Neuronal stem cell (in vitro differentiated cells): ENCODE results near the gene NOXO1.

Experiments
- DNase-seq: peaks from one replicate; pipeline ENCODE4 v3.0.0-alpha.2; 2013; ENCODE audit warnings: low spot score
- H2AFZ ChIP-seq: one replicate; pipeline ENCODE4 v1.6.1; 2013; ENCODE audit warnings: mild to moderate bottlenecking, low read length, inconsistent platforms
- H2AK5ac ChIP-seq: 2 replicates; pipeline ENCODE4 v1.6.1; 2013; ENCODE audit warnings: low read depth, mild to moderate bottlenecking, inconsistent platforms, low read length, moderate library complexity, mixed read lengths
- H2BK120ac ChIP-seq: 2 replicates; pipeline ENCODE4 v1.6.1; 2013; ENCODE audit warnings: low read depth, mild to moderate bottlenecking, inconsistent platforms, low read length, moderate library complexity, mixed read lengths
- H2BK12ac ChIP-seq: one replicate; pipeline ENCODE4 v1.6.1; 2013; ENCODE audit warnings: low read length, inconsistent platforms
- H2BK15ac ChIP-seq: 2 replicates; pipeline ENCODE4 v1.6.1; 2013; ENCODE audit warnings: mild to moderate bottlenecking, low read length, inconsistent platforms, mixed read lengths
- H2BK5ac ChIP-seq: one replicate; pipeline ENCODE4 v1.6.1; 2013; ENCODE audit warnings: inconsistent platforms, mild to moderate bottlenecking, low read length, moderate library complexity
- H3K14ac ChIP-seq: one replicate; pipeline ENCODE4 v1.6.1; 2013; ENCODE audit warnings: low read length, inconsistent platforms
- H3K18ac ChIP-seq: 2 replicates; pipeline ENCODE4 v1.6.1; 2013; ENCODE audit warnings: low read length, inconsistent platforms
- H3K23ac ChIP-seq: 2 replicates; pipeline ENCODE4 v1.6.1; 2013; ENCODE audit warnings: low read depth, mild to moderate bottlenecking, mixed read lengths, low read length, inconsistent platforms; ENCODE audit not compliant: poor library complexity
- H3K27ac ChIP-seq: replicated peaks from 3 replicates; pipeline ENCODE4 v1.5.1; 2013; ENCODE audit warnings: low read length, inconsistent platforms
- H3K27me3 ChIP-seq, 3 experiments: 2 replicates each; pipeline ENCODE4 v1.6.1; 2013; ENCODE audit warnings: low read length in 3 of 3, mild to moderate bottlenecking in 2 of 3, inconsistent platforms in 1 of 3, low read depth in 1 of 3, mixed read lengths in 1 of 3, moderate library complexity in 1 of 3; ENCODE audit not compliant: control insufficient read depth in 3 of 3, insufficient read depth in 3 of 3
- H3K36me3 ChIP-seq, 2 donors: replicated peaks in 1 of 2; 2 replicates each; pipeline ENCODE4 v1.6.1; 2013; ENCODE audit warnings: low read length in 2 of 2; ENCODE audit not compliant: control insufficient read depth in 2 of 2, insufficient read depth in 2 of 2
- H3K4ac ChIP-seq: 2 replicates; pipeline ENCODE4 v1.6.1; 2013; ENCODE audit warnings: inconsistent platforms, mild to moderate bottlenecking, low read length, moderate library complexity
- H3K4me1 ChIP-seq, 2 donors: 1 replicate in 1 of 2; 2 replicates in 1 of 2; pipeline ENCODE4 v1.6.1; 2013; ENCODE audit warnings: low read length in 2 of 2, low read depth in 1 of 2; ENCODE audit not compliant: control insufficient read depth in 2 of 2, insufficient read depth in 1 of 2
- H3K4me2 ChIP-seq: one replicate; pipeline ENCODE4 v1.6.1; 2013; ENCODE audit warnings: mild to moderate bottlenecking, low read length, inconsistent platforms; ENCODE audit not compliant: insufficient read depth, poor library complexity, severe bottlenecking
- H3K4me3 ChIP-seq, 2 donors: 2 replicates each; pipeline ENCODE4 v1.5.1; 2013; ENCODE audit warnings: low read length in 2 of 2, mild to moderate bottlenecking in 2 of 2, inconsistent platforms in 1 of 2, moderate library complexity in 1 of 2
- H3K79me1 ChIP-seq: one replicate; pipeline ENCODE4 v1.6.1; 2013; ENCODE audit warnings: low read depth, mild to moderate bottlenecking, inconsistent platforms, low read length, moderate library complexity
- H3K9ac ChIP-seq: one replicate; pipeline ENCODE4 v1.6.1; 2013; ENCODE audit warnings: mild to moderate bottlenecking, low read depth, low read length, inconsistent platforms; ENCODE audit not compliant: poor library complexity
- H3K9me3 ChIP-seq, 2 donors: replicated peaks in 1 of 2; 2 replicates each; pipeline versions ENCODE3 to v1.6.1; 2013; ENCODE audit warnings: low read length in 2 of 2, mild to moderate bottlenecking in 2 of 2, inconsistent platforms in 1 of 2, low read depth in 1 of 2, mixed read lengths in 1 of 2, moderate library complexity in 1 of 2; ENCODE audit not compliant: control insufficient read depth in 2 of 2, insufficient read depth in 1 of 2
- H4K8ac ChIP-seq: one replicate; pipeline ENCODE4 v1.6.1; 2013; ENCODE audit warnings: low read depth, mild to moderate bottlenecking, inconsistent platforms, low read length, moderate library complexity
- H4K91ac ChIP-seq: one replicate; pipeline ENCODE4 v1.6.1; 2013; ENCODE audit warnings: low read length, low read depth, mild to moderate bottlenecking, inconsistent platforms; ENCODE audit not compliant: poor library complexity
- WGBS, 2 donors: extraction: QIAGEN DNeasy Blood & Tissue Kit; methylation state at CpG; one replicate each; pipeline ENCODE4 v1.1.7; 2013; ENCODE audit warnings: missing lambda C conversion rate in 2 of 2, mixed read lengths in 1 of 2; ENCODE audit not compliant: insufficient read length in 2 of 2, insufficient replicate concordance in 1 of 2; ENCODE audit errors: extremely low coverage in 2 of 2; 5-methylcytosine and 5-hydroxymethylcytosine counted together

The NOXO1 gene

DNA sequence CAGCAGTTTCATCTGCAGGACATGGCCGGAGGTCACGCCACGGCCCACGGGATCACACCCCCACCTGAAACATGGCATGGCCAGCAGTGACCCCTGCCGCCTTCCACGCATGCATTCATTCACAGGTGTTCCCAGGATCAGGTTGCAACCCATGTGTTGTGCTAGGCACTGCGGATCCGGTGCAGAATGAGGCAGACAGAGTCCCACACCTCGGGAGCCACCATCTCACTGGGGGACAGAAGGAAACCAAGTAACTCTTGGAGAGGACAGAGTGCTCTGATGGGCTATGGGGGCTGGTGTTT lies 33.9 kb downstream of the NOXO1 start:
- Histone ChIP-seq H3K9ac (no peak overlapping the region), H3K4me1 (peaks cover under 1 to 5% of the 10 kb centered on the region in 2 donors), H3K14ac (no peak overlapping the region), H3K4me2 (no peak overlapping the region), H3K18ac (peak overlapping the region; percentile 57), H3K36me3 (no peaks in the 10 kb centered on the region), H2AFZ (no peak overlapping the region), H2BK5ac (no peak overlapping the region), H4K91ac (no peak overlapping the region), H3K4me3 (no peak overlapping the region), H2BK120ac (no peak overlapping the region), H4K8ac (no peak overlapping the region), H2BK12ac (no peak overlapping the region), H3K23ac (peak overlapping the region; percentile 80), H2BK15ac (no peak overlapping the region), H3K4ac (no peak overlapping the region), H3K27me3 (peaks cover 0 to 7% (median 0%) of the 10 kb centered on the region in 3 experiments), H2AK5ac (peak overlapping the region; percentile 46), H3K79me1 (no peaks in the 10 kb centered on the region), H3K27ac (no peak overlapping the region), H3K9me3 (no peaks in the 10 kb centered on the region)
- no CpG with 5 or more reads among the region's 9 CpGs for WGBS, 2 donors
- no peak for DNase-seq

DNA sequence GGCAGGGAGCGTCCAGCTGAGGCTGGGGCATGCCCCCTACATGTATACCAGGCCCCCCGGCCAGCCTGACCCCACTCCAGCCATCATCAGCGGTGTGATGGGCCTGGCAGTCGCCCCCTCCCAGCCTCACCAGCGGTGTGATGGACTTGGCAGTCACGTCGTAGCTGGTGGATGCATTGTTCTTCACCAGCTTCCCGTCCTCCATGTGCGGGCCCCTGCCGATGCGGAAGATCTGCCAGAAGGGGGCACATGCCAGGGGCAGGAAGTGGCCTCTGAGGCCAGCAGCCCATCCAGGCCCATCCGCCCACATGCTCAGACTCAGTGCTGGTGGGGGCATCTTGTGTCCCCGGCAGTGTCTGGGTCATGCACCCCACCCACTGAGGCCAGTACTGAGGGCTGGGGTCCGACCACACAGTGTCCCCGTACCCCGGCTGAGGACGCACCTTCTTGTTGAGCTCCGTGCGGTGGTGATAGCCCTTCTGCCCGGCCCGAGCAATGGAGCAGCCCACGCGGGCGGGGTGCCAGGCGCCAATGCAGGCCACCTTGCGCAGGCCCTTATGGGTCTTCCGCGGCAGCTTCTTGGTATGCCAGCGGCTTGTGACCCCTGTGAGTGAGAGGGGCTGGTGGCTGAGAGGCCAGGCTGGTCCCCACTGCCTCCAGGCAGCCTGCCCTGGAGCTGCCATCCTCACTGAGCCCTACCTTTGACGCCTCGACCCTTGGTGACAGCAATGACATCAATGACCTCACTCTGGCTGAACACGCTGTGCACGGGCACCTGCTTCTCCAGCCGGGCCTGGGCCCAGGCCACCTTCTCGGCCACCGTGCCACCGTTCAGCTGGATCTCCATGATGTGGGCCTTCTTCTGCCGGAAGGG lies 34.5 kb downstream of the NOXO1 start:
- no peak overlapping the region for H3K4me3 ChIP-seq
- no peak overlapping the region for H2BK120ac ChIP-seq
- peak overlapping the region; percentile 14 for H2BK12ac ChIP-seq
- H4K91ac ChIP-seq, result no peak overlapping the region
- H3K79me1 ChIP-seq, result no peaks in the 10 kb centered on the region
- peaks cover 6 to 9% of the 10 kb centered on the region in 2 donors for H3K4me1 ChIP-seq
- peak overlapping the region; percentile 80 for H3K23ac ChIP-seq
- no peak overlapping the region for H3K4me2 ChIP-seq
- no peaks in the 10 kb centered on the region for H3K9me3 ChIP-seq
- H3K27me3 ChIP-seq, result peaks cover 0 to 7% (median 0%) of the 10 kb centered on the region in 3 experiments
- no peak overlapping the region for H4K8ac ChIP-seq
- peak overlapping the region; percentile 28 for H3K18ac ChIP-seq
- peak overlapping the region; percentile 77 for H3K9ac ChIP-seq
- H2AK5ac ChIP-seq, result peak overlapping the region; percentile 75
- H2BK15ac ChIP-seq, result peak overlapping the region; percentile 67
- DNase-seq, result no peak
- H3K4ac ChIP-seq, result no peak overlapping the region
- no peaks in the 10 kb centered on the region for H3K36me3 ChIP-seq
- no CpG with 5 or more reads among the region's 38 CpGs for WGBS, 2 donors
- no peak overlapping the region for H2AFZ ChIP-seq
- no peak overlapping the region for H3K14ac ChIP-seq
- no peak overlapping the region for H3K27ac ChIP-seq
- no peak overlapping the region for H2BK5ac ChIP-seq

DNA sequence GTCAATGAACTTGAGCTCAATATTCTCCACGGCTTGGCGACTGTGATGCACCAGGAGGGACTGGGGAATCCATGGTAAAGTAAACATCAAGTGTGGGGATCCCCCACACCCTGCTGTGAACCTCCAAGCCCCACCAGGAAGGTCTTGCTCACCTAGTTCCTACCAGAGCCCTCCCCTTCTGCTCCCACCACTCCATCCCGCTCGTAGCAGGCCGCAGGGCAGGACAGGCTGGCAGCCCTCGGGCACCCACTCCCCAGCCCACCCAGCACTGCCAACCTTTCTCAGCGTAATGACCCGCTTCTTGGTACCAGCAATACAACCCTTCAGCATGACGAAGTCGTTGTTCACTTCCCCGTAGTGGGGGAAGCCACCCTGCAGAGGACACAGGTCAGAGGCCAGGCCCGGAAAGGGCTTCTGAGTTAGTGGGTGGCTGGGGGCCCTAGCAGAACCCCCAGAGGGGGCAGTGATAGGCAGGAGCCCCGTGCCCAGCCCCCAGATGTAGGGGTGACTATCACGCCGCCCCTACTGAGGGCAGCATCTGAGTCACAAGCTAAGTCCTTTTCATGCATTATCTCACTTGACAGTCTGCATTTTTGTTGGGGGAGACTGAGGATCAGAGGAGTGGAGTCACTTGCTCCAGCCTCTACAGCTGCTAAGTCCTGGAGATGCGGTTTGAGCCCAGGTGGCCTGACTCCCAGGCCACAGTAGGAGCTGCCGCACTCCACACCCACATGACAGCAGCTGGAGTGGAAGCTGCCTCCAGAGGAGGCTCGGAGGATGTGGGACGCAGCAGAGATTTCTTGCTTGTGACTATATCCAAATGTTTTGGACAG lies 35.5 kb downstream of the NOXO1 start:
- peak overlapping the region; percentile 44 for H3K9ac ChIP-seq
- H2AFZ ChIP-seq, result no peak overlapping the region
- no peak for DNase-seq
- no peak overlapping the region for H3K4me2 ChIP-seq
- peaks cover 0 to 1% of the 10 kb centered on the region in 2 donors for H3K36me3 ChIP-seq
- H3K4me3 ChIP-seq, result no peak overlapping the region
- H3K27ac ChIP-seq, result no peak overlapping the region
- no peak overlapping the region for H3K4ac ChIP-seq
- no peak overlapping the region for H2BK120ac ChIP-seq
- no peak overlapping the region for H2BK12ac ChIP-seq
- no peak overlapping the region for H2BK5ac ChIP-seq
- peak overlapping the region; percentile 43 for H2AK5ac ChIP-seq
- no CpG with 5 or more reads among the region's 19 CpGs for WGBS, 2 donors
- no peaks in the 10 kb centered on the region for H3K79me1 ChIP-seq
- no peak overlapping the region for H4K8ac ChIP-seq
- no peak overlapping the region for H3K23ac ChIP-seq
- peaks cover 0 to 7% (median 0%) of the 10 kb centered on the region in 3 experiments for H3K27me3 ChIP-seq
- no peak overlapping the region for H3K14ac ChIP-seq
- no peaks in the 10 kb centered on the region for H3K9me3 ChIP-seq
- H2BK15ac ChIP-seq, result peak overlapping the region; percentile 30
- H3K18ac ChIP-seq, result no peak overlapping the region
- H4K91ac ChIP-seq, result no peak overlapping the region
- peaks cover 6 to 9% of the 10 kb centered on the region in 2 donors for H3K4me1 ChIP-seq
